K562 (cell line): ENCODE data around the gene CHPF. TPM values are rescaled to one million over a fixed set of nuclear protein-coding genes. Genes with fewer than 3 reads are reported as not detected.

Source experiments
- ATF7 ChIP-seq: fragments of 450-650 bp; IDR thresholded peaks from 2 replicates; pipeline ENCODE4 v1.7.1; 2014; ENCODE audit warnings: mild to moderate bottlenecking, moderate library complexity
- C11orf30 ChIP-seq: fragments of 450-650 bp; IDR thresholded peaks from 2 replicates; pipeline ENCODE4 v1.6.1; 2016; ENCODE audit warnings: low read depth, mild to moderate bottlenecking
- FOXJ3 ChIP-seq: sonication (generic); formaldehyde crosslinking; IDR thresholded peaks from 2 replicates; pipeline ENCODE4 v1.4.0; 2020; ENCODE audit warnings: mild to moderate bottlenecking, missing genetic modification reagents
- HDGF ChIP-seq: fragments of 450-650 bp; IDR thresholded peaks from 2 replicates; pipeline ENCODE4 v1.6.1; 2016
- HSF4 ChIP-seq: fragments of 250-450 bp; sonication (Bioruptor Pico); IDR thresholded peaks from 2 replicates; pipeline ENCODE4 v2.1.2; 2022; ENCODE audit warnings: mild to moderate bottlenecking, moderate library complexity, borderline replicate concordance
- KAT2B ChIP-seq: IDR thresholded peaks from one replicate; pipeline ENCODE4 v1.6.1; 2012; ENCODE audit warnings: low read depth, mild to moderate bottlenecking, control low read depth, inconsistent platforms, low read length, moderate library complexity
- KDM1A ChIP-seq, 2 experiments: fragments of 450-650 bp; IDR thresholded peaks; 2 replicates each; pipeline ENCODE4 v1.6.1; 2016; ENCODE audit warnings: mild to moderate bottlenecking in 2 of 2
- MCM5 ChIP-seq: fragments of 450-650 bp; IDR thresholded peaks from 2 replicates; pipeline ENCODE4 v1.6.1; 2016; ENCODE audit warnings: low read depth
- MYC ChIP-seq, 2 experiments: fragments of 250-450 bp in 1 of 2; sonication (Bioruptor Pico) in 1 of 2; IDR thresholded peaks; 2 replicates each; pipeline versions ENCODE4 v1.5.1 to v1.6.1; 2012 to 2021; ENCODE audit warnings: low read depth in 2 of 2, borderline replicate concordance in 1 of 2, improper control_type of control experiment in 1 of 2, low read length in 1 of 2, mild to moderate bottlenecking in 1 of 2, moderate library complexity in 1 of 2
- MYNN ChIP-seq, 2 experiments: sonication (generic); formaldehyde crosslinking in 1 of 2; IDR thresholded peaks; 2 replicates each; pipeline versions ENCODE4 v1.5.0 to v1.6.1; 2016 to 2020; ENCODE audit warnings: antibody characterized with exemption in 1 of 2, missing genetic modification reagents in 1 of 2
- NFXL1 ChIP-seq: fragments of 450-650 bp; formaldehyde crosslinking; IDR thresholded peaks from 2 replicates; pipeline ENCODE4 v1.4.0; 2021; ENCODE audit warnings: mild to moderate bottlenecking
- POLR3A ChIP-seq: IDR thresholded peaks from 2 replicates; pipeline ENCODE4 v1.6.1; 2011; ENCODE audit warnings: borderline replicate concordance, mild to moderate bottlenecking, moderate library complexity; ENCODE audit not compliant: insufficient read length, insufficient read depth; ENCODE audit errors: extremely low read depth
- PTRF ChIP-seq: fragments of 450-650 bp; IDR thresholded peaks from 2 replicates; pipeline ENCODE4 v1.6.1; 2016; ENCODE audit warnings: mild to moderate bottlenecking, missing genetic modification characterization, missing compliant biosample characterization
- RFX5 ChIP-seq: IDR thresholded peaks from 2 replicates; pipeline ENCODE4 v1.6.1; 2011; ENCODE audit warnings: low read depth, mild to moderate bottlenecking, improper control_type of control experiment, low read length
- SP2 ChIP-seq: IDR thresholded peaks from 2 replicates; pipeline ENCODE4 v1.6.1; 2011; ENCODE audit warnings: mild to moderate bottlenecking, low read depth, low read length, moderate library complexity; ENCODE audit not compliant: poor library complexity, severe bottlenecking; ENCODE audit errors: extremely low read depth
- STAT5A ChIP-seq: IDR thresholded peaks from 2 replicates; pipeline ENCODE4 v1.6.1; 2012; ENCODE audit warnings: low read length, inconsistent platforms, borderline replicate concordance
- TAF7 ChIP-seq: fragments of 450-650 bp; IDR thresholded peaks from 2 replicates; pipeline ENCODE4 v1.6.1; 2016; ENCODE audit warnings: missing genetic modification characterization, missing compliant biosample characterization
- THRB ChIP-seq: fragments of 450-650 bp; formaldehyde crosslinking; conservative IDR thresholded peaks from 2 replicates; pipeline ENCODE4 v1.4.0; 2022; ENCODE audit warnings: mild to moderate bottlenecking, missing genetic modification characterization
- TRIM24 ChIP-seq, 2 experiments: fragments of 450-650 bp; IDR thresholded peaks; 2 replicates each; pipeline ENCODE4 v1.6.1; 2016
- VEZF1 ChIP-seq: fragments of 200-800 bp; sonication (Bioruptor generic); IDR thresholded peaks from 2 replicates; pipeline ENCODE4 v1.6.1; 2017; ENCODE audit warnings: missing genetic modification characterization, missing compliant biosample characterization
- ZBTB9 ChIP-seq: fragments of 450-650 bp; formaldehyde crosslinking; IDR thresholded peaks from 2 replicates; pipeline ENCODE4 v1.4.0; 2020; ENCODE audit warnings: mild to moderate bottlenecking, moderate library complexity
- ZKSCAN3 ChIP-seq: fragments of 250-450 bp; sonication (Bioruptor Pico); IDR thresholded peaks from 2 replicates; pipeline ENCODE4 v1.4.0; 2020
- ZNF134 ChIP-seq: fragments of 250-450 bp; sonication (Bioruptor Pico); conservative IDR thresholded peaks from 2 replicates; pipeline ENCODE4 v1.4.0; 2020
- ZNF23 ChIP-seq: fragments of 250-450 bp; sonication (Bioruptor Pico); IDR thresholded peaks from 2 replicates; pipeline ENCODE4 v1.4.0; 2020; ENCODE audit warnings: mild to moderate bottlenecking
- ZNF253 ChIP-seq: fragments of 250-450 bp; sonication (Bioruptor Pico); conservative IDR thresholded peaks from 2 replicates; pipeline ENCODE4 v1.6.1; 2021; ENCODE audit warnings: mild to moderate bottlenecking
- ZNF347 ChIP-seq: fragments of 450-650 bp; formaldehyde crosslinking; IDR thresholded peaks from 2 replicates; pipeline ENCODE4 v1.4.0; 2020; ENCODE audit warnings: low read depth, mild to moderate bottlenecking, moderate library complexity
- polyA plus RNA-seq, 8 experiments: library from polyadenylated mRNA; depleted of rRNA in 4 of 8; stranded (reverse) in 5 of 8; unstranded in 3 of 8; fragments of >200 nt; fragmentation: Nextera tagmentation in 2 of 8; fragmentation: Illumina TruSeq in 1 of 8; extraction: Ambion mirVana in 2 of 8; extraction: Trizol in 1 of 8; gene quantifications; 2 replicates each; pipeline versions ENCODE4 v1.2.1 to v1.2.3, GENCODE V29; 2011 to 2014; ENCODE audit warnings: inconsistent platforms in 1 of 8, missing spikeins in 1 of 8
- total RNA-seq, 7 experiments: library from RNA; depleted of rRNA in 6 of 7; stranded (reverse); fragments of >200 nt in 6 of 7; fragmentation: Illumina TruSeq in 2 of 7; extraction: Trizol in 2 of 7; gene quantifications; 2 replicates each; pipeline versions ENCODE4 v1.2.1 to v1.2.3, GENCODE V29; 2011 to 2021; ENCODE audit warnings: low replicate concordance in 1 of 7

The CHPF gene
- total and polyA plus RNA-seq, 9 of the 15 experiments (the other 6 are each of a cell fraction or from before 2014, with no cell fraction given): 0.15 to 57.2 (median 7.9) TPM

- TF ChIP-seq MYC (IDR thresholded peaks at IDR 0.05; ENCODE audit: low read depth, low read length): peak; percentile 74
- no peak for TF ChIP-seq MYC (CRISPR knock-in tag; IDR thresholded peaks at IDR 0.05; ENCODE audit: borderline replicate concordance, low read depth)
- no peak; the same call in 1 of the 2 replicates for TF ChIP-seq C11orf30
- no peak for TF ChIP-seq ZNF347 (CRISPR knock-in tag)
- TF ChIP-seq ZKSCAN3 (CRISPR knock-in tag): no peak
- TF ChIP-seq FOXJ3 (CRISPR knock-in tag): no peak
- TF ChIP-seq TAF7 (tag): no peak
- no peak for TF ChIP-seq NFXL1
- no peak for TF ChIP-seq POLR3A
- peak; percentile 58; the same call in 1 of the 2 replicates for TF ChIP-seq STAT5A
- no peak for TF ChIP-seq HSF4 (CRISPR knock-in tag)
- no peak for TF ChIP-seq MCM5
- TF ChIP-seq TRIM24 (IDR thresholded peaks at IDR 0.05): peak; percentile 79 to 82
- peak; percentile 66 to 76; a peak in 3 of 4 replicates for TF ChIP-seq KDM1A (IDR thresholded peaks at IDR 0.05)
- TF ChIP-seq PTRF (tag): no peak
- no peak for TF ChIP-seq ZNF23 (CRISPR knock-in tag)
- TF ChIP-seq RFX5: no peak
- TF ChIP-seq HDGF: no peak
- peak; percentile 68; the same call in 1 of the 2 replicates for TF ChIP-seq THRB (CRISPR knock-in tag)
- peak; percentile 89; the same call in 1 of the 2 replicates for TF ChIP-seq MYNN (IDR thresholded peaks at IDR 0.05)
- no peak for TF ChIP-seq MYNN (CRISPR knock-in tag; IDR thresholded peaks at IDR 0.05)
- no peak for TF ChIP-seq SP2
- TF ChIP-seq ZBTB9 (CRISPR knock-in tag): no peak
- peak; percentile 55 for TF ChIP-seq ATF7
- TF ChIP-seq ZNF134 (CRISPR knock-in tag): no peak
- TF ChIP-seq KAT2B: no peak
- TF ChIP-seq VEZF1 (CRISPR knock-in tag): peak; percentile 71
- no peak for TF ChIP-seq ZNF253
Observed at GRCh38 chr2:219571311-219572236, 28.0 kb upstream of the CHPF start, which contains the start of gene OBSL1 (continued).
